Measurements from ENCODE around the gene ACOXL.
"Not testable (repeated sequence)": the region's sequence is repeated elsewhere in the genome, so short reads cannot be mapped to it uniquely, and the experiment has no call there.

The ACOXL gene

DNA sequence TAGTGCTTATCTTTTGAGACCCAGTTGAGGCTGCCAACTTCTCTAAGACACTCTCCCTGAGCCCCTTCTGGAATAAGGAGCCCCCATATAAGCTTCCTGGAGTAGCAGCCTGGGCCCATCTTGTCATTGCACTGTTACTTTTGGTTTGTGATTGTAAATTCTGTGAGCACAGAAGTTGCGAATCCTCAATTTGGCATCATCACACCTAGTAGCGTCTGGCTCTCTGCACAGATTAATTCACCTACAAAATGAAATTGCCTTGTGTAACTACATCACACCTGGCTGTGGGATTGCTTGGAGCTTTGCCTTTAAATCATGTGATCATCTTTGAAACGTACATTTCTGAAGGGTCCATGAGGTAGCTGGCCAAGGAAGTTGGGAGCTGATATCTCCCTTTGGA lies 195.2 kb downstream of the ACOXL start:
- no peak for DNase-seq (ENCODE audit: low spot score)

DNA sequence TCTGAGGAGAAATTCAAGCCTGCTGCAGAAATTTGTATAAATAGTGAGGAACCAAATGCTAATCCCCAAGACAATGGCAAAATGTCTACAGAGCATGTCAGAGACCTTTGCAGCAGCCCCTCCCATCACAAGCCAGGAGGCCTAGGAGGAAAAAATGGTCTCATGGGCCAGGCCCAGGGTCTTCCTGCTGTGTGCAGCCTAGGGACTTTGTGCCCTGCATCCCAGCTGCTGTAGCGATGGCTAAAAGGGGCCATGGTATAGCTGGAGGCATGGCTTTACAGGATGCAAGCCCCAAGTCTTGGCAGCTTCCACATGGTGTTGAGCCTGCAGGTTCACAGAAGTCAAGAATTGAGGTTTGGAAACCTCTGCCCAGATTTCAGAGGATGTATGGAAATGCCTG lies 197.2 kb downstream of the ACOXL start:
- DNase-seq (ENCODE audit: low spot score) = no peak

DNA sequence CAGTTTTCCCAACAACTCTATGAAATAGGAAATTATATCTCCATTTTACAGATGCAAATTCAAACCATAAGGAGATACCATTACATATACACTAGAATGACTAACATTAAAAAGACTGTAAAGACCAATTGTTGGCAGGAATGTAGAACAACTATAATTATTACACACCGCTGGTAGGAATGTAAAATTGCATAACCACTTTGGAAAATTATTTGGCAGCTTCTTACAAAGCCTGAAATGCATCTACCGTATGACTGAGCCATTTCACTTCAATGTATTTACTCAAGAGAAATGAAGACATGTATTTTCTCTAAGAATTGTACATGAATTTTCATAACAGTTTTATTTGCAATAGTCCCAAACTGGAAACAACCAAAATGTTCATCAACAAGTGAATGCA lies 199.3 kb downstream of the ACOXL start:
- DNase-seq (ENCODE audit: low spot score) = no peak

DNA sequence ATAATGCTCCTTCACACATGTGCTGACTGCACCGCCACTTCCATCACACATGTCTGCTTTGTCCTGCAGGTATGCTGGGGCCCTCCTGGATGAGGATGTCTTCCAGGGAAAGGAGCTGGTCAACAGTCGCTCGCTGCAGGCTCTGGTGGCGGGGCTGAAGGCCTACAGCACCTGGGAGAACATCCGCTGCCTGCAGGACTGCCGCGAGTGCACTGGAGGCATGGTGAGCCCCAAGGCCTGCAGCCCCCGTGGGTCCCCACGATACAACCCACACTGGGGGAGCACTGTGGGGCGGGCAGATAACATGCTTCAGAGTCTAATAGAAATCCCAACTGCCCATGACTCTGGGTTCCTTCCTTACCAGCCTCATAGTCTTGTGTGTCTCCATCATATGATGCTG lies 201.0 kb downstream of the ACOXL start:
- DNase-seq (ENCODE audit: low spot score) = no peak

DNA sequence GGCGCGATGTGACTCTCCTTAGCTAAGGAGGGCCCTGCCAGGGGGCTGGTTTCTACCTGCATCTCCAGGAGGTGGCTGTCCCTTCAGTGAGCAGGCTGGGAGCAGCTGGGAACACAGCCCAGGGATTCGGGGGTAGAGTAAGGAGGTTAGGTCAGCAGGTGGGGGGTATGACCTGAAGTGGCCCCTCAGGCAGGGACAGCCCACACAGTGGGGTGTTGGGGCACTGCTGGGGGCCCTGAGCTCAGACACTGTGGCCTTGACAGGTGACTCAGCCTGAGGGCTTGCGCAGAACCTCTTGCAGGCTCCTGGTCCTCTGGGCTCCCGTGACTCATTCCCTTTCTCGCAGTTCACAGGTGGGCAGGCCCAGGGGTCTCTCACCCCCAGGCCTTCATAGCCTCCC lies 202.6 kb downstream of the ACOXL start:
- DNase-seq (ENCODE audit: low spot score) = no peak

DNA sequence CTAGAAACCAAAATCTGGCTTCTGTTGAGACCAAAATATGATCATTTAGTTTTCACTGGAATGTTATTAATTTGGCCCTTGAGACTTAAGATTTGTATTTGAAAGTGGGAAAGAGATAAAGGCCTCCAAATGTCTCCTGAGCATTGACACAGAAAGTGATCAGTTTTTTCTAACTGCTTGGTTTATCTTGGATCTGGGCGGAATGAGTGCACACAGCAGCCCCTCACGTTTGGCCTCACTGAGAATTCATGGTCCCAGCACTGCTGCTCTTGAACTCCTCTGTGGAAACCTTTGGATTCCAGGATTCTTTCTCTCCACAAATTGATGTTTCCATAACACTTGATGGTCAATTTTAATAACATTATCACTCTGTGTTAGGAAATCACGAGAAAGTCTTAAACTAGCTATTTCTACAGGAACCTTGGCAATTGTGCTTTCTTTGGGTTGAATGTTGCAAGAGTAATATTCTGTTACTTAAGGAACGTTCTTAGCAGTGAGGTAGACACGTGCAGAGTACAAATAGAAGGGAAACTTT lies 208.1 kb downstream of the ACOXL start:
- no peak for DNase-seq (ENCODE audit: low spot score)

DNA sequence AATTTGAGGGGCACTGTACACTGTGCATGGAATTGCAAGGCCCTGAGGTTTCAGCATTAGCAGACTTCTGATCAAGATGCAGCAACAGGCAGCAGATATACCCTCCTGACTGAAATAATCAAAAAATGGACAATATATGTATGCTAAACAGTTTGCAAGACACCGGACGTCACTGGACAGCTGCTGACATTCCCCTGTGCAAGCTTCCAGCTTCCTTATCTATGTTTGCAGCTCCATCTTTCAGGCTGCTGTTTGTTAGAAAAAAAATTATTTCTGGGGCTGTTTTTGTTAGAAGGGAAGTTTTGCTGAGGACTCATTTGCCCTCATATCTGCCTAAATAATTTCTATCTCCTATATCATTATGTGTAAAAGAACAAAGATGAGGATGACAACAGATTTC lies 208.9 kb downstream of the ACOXL start:
- no peak for DNase-seq (ENCODE audit: low spot score)

DNA sequence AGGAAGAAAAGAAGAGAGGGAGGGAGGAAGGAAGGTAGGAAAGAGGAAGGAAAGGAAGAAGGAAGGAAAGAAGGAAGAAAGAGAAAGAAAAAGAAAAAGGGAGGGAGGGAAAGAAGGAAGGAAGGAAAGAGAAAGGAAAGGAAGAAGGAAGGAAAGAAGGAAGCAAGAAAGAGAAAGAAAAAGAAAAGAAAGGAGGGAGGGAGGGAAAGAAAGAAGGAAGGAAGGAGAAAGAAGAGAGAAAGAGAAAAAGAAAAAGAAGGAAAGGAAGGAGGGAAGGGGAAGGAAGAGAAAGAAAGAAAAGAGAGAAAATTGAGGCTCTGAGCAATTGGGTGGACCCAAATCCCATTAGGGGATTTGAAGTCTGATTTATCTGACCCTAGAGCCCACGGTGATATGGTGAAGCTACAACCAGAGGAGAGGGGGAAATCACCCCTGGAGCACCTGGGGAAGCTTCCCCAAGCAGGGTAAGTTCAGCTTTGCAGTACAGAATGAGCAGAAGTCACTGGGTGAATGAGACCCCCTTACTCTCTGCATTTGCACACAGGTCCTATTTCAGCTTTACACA lies 210.8 kb downstream of the ACOXL start:
- no peak for DNase-seq (ENCODE audit: low spot score)

DNA sequence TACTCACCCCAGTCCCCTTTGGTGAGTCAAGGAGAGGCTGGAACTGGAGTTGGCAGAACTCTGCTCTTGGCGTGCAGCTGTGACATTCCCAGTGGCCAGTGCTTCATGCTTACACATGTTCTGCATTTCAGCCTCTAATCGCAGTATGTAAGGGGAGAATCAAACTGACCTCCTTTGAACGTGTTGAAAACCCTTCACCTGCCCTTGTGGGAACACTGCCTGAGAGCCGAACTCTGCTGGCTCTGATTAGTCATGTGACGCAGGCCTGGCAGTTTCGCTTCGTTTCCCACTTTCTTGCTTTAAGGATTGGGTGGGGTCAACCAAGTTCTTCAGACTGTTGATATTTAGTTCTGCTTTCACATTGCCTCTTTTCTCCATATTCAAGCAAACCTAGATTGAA lies 214.5 kb downstream of the ACOXL start:
- DNase-seq (ENCODE audit: low spot score) = no peak

DNA sequence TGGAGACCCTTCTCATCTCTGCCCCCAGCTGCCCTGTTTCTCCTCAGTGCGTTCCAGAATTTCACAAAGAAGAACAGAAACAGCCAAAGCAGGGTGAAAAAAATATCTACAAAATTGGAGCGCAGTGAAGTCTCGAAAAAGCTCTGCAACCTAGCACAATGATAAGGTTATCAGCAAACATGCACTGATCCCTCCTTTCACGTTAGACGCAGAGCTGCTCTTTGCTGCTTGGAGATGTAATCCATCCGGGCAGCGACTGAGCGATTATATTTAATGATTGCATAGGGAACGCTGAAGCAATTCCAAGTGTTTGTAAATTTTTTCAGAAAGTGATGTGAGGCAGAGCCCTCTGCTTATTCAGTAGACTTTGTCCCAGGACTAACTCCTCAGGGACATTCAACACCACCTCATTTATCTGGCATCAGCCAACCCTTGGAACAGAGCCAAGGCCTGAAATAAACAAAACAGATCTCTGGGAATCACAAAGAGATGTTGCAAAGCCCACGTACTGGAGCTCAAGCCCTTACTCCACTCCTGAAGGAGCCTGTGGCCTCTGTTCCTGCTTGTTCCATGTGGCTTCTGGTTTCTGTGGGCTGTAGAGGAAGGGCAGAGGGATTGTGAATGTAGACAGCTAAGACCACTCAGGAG lies 215.8 kb downstream of the ACOXL start:
- no peak for DNase-seq (ENCODE audit: low spot score)

DNA sequence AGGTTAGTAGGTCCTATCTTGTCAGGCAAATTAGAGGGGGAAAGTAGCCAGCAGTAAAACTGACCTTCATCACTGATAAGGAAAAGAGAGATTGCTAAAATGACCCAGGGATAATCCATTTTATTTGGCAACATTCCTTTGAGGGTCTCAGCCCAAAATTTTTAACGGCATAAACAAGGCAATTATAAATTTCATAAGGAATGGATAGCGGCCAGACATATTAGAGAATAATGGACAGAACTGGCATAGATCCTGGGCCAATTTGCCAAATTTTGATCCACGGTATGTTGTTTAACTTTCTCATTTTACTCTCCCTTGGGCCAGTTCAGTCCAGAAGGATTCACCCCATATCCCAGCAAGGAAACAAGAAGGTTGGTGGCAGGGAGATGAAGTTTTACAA lies 217.9 kb downstream of the ACOXL start:
- DNase-seq (ENCODE audit: low spot score) = no peak

DNA sequence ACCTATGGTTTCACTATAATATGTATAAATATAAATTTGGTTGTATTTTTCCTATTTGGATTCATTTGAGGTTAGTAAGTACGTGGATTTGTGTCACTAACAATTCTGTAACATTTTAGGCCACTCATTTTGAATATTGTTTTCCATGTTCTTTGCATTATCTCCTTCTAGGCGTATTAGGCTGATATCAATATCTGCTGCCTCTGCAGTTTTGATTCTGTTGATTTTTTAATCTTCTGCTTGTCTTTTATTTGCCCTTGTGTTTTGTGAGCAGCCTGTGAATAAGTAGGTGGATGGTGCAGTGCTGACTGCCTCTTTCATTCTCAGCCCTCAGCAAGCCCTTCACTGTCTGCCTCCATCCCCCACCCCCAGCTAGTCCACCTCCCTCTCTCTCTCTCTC lies 222.7 kb downstream of the ACOXL start:
- no peak for DNase-seq (ENCODE audit: low spot score)

DNA sequence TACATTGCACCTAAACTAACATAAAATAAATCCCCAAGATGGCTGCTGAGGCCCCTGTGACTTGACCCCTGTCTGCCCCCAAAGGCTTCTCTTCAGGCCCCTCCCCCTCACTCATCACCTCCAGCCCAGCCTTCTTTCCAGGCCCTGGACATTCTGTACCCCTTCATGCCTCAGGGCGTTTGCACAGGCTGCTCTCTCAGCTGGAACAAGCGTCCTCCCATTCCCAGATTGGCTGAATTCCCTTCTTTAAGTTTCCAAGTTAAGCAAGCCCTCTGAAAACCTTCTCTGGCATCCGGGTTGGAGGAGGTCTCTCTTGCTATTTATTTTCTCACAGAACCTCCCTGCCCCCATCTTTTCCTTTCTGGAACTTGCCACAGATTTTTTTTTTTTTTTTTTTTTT lies 223.2 kb downstream of the ACOXL start:
- DNase-seq (ENCODE audit: low spot score) = no peak

DNA sequence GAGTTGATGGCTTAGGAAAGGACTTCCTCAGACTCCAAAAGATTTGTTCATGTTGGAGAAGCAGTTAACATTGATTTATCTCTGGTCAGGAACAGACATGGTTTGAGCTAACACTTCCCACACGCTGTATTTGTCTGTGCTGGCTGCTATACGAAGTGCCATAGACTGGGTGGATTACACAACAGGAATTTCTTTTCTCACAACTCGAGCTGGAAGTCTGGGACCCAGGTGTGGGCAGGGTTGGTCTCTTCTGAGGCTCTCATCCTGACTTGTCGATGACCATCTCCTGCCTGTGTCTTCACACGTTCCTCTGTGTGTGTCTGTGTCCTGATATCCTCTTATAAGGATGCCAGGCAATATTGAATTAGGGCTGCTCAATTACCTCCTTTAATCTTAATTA lies 224.9 kb downstream of the ACOXL start:
- DNase-seq (ENCODE audit: low spot score) = no peak

DNA sequence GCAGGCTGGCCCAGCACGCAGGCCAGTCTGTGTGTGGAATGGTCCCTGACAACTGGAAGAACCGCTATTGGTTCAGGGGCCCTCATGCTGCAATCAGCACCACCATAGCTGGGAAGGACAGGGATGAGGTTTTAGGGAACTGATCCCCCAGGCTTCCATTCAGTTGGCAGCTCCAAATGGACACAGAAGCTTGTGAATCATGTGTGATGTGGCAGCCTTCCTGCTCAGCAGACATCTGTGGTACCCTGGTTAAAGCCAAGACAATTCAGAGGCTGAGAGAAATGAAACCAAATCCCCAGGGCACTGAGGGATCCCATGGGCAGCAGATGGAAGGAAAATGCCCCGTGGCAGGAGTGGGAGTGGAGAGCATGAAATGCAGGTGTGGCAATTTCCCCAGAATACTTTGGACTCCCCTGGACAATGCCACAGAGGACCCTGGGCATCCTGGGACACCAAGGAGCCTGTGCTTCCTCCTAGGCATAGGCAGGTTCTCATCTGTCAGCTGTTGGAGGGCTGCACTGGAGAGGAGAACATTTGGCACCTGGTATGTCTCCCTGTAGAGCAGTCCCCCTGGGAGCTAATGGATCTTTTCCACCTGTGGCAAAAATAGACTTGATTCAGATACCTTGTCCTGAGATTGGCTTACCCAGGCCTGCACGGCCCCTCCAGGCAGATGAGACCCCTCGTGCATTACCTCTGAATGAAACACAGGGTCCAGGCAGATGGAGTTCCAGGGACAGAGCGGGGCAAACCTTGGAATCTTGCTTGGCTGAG lies 226.2 kb downstream of the ACOXL start:
- DNase-seq (ENCODE audit: low spot score) = no peak

DNA sequence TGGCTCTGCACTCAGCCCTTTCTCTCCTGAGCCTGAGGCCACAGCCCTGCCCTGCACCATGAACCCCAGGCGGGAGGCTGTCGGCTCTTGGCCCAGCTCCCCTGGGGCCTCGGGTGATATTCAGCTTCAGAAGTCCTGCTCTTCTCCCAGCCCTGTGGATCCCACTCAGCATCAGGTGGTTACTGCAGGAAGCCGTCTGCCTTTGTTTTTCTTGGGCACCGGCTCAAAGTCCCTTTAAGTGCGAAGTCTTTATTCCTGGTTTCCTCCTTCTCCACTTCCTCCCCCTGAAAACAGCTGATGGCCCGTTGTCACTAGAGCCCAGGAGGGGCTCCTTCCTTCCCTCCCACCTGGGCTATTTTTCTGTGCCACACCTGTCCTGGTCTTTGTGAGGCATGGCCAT lies 226.8 kb downstream of the ACOXL start:
- DNase-seq (ENCODE audit: low spot score) = no peak

DNA sequence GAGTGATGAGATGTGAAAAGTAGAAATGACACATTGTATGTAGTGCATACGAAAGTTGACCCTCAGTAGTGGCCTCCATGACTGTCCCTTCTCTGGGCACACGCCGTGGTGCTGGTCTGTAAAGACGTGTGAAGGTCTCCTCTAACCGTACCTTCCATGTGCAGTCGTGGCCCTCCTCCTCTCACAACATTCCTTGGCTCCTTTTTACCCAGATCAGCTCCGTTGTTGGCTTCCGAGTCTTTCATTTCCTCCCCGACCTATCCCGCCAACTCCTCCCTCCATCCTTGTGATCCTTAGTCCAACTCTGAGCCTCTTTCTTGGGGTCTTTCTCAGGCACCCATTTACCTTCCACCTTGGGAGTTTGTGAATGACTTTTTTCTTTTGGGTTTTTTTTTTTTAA lies 227.9 kb downstream of the ACOXL start:
- DNase-seq (ENCODE audit: low spot score) = no peak

DNA sequence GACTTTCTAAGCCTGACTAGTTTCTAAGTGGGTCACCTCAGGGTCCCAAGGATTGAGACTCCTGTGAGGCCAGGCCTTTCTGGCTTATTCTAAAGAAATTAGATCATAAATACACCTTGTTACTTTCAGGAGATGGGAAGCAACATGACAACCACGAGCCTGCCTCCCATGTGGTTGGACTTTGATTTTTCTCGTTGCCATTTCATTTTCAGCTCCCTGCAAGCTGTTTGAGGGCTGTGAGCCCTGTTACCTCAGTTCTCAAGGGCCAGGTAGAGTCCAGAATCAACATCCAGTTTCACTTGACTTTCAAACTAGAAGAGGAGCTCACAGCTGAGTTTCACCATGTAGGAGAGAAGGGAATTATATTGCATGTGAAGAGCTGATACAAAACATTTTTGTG lies 228.6 kb downstream of the ACOXL start:
- no peak for DNase-seq (ENCODE audit: low spot score)

DNA sequence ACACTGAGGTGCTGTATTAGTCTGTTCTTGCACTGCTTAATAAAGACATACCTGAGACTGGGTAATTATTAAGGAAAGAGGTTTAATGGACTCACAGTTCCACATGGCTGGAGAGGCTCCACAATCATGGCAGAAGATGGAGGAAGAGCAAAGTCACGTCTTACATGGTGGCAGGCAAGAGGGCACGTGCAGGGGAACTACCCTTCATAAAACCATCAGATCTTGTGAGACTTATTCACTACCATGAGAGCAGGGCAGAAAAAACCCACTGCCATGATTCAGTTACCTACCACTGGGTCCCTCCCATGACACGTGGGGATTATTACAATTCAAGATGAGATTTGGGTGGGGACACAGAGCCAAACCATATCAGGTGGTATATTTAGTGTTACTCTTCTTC lies 229.3 kb downstream of the ACOXL start:
- not testable (repeated sequence) for DNase-seq (ENCODE audit: low spot score)

DNA sequence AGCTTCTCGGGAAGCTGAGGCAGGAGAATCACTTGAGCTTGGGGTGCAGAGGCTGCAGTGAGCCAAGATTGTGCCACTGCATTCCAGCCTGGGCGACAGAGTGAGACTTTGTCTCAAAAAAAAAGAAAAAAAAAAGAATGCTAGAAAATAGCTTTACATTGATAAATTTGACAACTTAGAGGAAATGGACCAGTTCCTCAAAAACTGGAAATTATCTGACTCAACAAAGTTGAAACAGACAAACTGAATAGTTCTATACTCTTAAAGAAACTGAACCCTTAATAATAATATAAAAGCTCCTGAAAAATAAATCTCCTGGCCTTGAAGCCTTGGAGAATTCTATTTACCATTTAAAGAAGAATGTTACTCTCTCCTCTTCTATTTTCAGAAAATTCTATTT lies 237.3 kb downstream of the ACOXL start:
- no peak for DNase-seq (ENCODE audit: low spot score)

DNA sequence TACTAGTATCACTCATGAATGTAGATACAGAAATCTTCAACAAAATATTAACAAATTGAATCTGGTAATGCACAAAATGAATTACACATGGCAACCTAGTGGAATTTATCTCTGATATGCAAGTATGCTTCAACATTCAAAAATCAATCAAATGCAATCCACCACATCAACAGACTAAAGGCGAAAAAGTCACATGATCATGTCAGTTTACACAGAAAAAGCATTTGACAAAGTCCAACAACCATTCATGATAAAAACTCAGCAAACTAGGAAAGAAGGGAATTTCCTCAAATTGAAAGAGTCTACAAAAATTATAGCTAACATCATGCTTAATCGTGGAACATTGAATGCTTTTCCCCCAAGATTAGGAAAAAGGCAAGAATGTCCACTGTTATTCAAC lies 237.8 kb downstream of the ACOXL start:
- no peak for DNase-seq (ENCODE audit: low spot score)

DNA sequence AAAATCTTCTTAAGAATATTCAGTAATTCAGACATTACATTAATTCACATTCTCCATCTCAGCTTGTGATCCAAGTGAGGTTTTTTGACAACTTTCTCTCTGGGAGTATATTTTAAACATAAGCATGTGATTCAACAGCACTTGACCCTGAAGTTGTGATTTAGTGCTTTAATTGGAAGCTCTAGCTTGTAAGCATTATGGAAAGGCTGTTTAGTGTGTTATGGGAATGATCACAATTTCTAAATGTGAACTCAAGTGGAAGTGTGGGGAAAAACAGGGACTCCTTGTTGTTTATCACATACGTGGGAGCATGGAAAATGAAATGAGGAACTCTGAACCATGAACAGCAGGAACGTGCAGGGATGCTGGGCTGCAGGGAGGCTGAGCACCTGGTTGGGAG lies 239.4 kb downstream of the ACOXL start:
- DNase-seq (ENCODE audit: low spot score) = no peak

DNA sequence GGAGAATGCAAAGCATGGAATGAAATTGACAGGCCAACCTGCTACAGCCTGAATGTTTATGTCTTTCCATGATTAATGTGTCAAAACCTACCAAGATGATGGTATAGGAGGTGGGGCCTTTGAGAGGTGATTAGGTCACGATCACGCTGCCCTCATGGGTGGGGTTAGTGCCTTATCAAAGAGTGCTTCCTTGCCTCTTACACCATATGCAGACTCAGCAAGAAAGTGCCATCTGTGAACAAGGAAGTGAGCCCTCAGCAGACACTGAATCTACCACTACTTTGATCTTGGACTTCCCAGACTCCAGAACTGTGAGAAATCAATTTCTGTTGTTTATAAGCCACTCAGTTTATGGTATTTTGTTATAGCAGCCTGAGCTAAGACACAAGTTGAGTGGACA lies 240.9 kb downstream of the ACOXL start:
- DNase-seq (ENCODE audit: low spot score) = no peak
